GM18498 (cell line): Measurements from ENCODE around the gene FBXW5.

Experiments
- ATAC-seq: cut with Tn5 transposase; IDR thresholded peaks from one replicate; pipeline ENCODE4 v1.9.1; 2021; ENCODE audit warnings: mild to moderate bottlenecking, moderate library complexity; ENCODE audit not compliant: unreplicated experiment

Gene FBXW5

GRCh38 chr9:136978073-136978864 is 33.7 kb upstream of the FBXW5 start:
- no peak for ATAC-seq

DNA sequence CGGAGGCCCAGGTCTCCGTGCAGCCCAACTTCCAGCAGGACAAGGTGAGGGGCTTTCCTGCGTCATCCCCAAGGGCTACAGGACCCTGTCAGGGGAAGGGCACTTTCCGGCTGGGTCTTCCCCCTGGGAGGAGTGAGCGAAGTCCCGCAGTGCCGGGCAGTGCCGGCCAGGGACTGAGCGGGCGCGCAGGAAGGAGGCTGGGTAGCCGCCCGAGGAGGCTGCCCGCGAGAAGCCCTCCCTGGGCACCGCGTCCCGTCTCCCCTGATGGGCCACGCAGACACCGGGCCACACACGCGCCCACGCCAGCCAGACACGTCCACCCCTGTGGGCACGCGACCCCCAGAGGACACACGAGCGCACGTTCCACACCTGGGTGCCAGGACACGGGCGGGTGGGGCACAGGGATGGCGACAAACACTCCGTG is 33.1 kb upstream of the FBXW5 start:
- no peak for ATAC-seq

- no peak for ATAC-seq
These were observed 32.7 kb upstream of the FBXW5 start, which contains the start of gene PTGDS for GRCh38 chr9:136977223-136977622. Gene PTGDS (plus strand): TSS chr9:136977504. CDS start chr9:136977579, 75 bp downstream.

DNA sequence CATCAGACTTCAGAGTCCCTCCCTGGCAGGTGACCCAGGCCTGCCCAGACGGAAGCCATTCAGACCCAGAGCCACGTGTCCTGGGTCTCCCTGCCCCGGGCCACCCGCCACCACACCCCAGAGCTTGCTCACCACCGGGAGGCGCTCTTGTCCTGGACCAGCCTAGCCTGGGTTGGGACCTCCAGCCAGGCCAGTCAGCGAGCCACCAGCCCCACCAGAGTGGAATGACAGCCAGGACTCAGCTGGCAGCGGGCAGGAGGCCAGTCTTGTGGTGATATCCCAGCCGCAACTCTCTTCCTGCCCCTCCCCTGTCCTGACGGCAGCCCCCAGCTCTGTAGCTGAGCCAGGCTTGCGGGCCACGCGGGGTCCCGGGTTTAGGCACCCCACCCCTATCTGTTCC is 31.1 kb upstream of the FBXW5 start:
- ATAC-seq = no peak

- no peak for ATAC-seq
These were observed 30.4 kb upstream of the FBXW5 start for GRCh38 chr9:136974817-136975535.

DNA sequence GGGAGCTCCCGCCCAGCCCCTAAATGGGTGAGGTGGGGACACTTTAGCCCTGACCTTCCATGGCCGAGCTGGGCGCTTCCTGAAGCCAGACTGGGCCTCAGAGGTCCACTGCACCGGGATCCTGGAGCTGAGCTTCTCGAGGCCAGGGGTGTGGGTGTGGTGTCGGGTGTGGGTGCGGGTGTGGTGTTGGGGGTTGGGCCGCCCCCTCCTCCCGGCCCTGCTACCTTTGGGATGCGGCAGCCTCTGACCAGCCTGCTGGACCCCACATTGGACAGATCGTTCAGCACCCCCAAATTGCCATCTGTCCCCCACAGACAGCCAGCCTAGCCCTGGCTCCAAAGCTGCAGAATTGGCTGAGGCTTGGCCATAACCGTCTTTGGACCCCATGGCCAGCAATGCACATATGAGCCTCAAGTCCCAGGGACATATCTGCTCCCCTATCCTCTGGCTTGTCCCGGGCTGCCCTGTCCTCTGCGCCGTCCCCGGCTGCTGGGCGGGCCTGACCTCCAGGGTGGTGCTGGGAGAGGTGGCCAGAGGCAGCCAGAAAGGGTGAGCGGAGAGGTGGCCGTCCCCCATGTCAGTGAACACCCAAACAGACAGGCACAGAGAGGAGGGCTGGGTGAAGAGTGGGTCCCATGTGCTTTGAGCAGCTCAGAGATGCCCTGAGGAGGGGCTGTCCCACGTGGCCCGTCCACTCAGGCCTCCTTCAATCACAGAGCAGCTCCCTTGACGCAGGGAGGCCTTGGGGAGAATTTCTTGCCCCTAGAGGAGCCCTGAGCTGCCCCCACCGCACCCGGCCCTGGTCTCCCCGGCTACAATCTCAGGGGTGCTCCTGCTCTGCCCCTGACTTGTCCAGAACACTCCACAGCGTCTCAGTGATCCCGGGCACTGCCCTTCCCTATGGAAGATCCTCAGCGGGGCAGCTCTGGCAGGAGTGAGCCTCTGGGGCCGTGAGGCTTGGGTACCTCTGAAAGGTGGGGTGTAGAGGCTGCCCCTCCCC is 29.4 kb upstream of the FBXW5 start:
- no peak for ATAC-seq

DNA sequence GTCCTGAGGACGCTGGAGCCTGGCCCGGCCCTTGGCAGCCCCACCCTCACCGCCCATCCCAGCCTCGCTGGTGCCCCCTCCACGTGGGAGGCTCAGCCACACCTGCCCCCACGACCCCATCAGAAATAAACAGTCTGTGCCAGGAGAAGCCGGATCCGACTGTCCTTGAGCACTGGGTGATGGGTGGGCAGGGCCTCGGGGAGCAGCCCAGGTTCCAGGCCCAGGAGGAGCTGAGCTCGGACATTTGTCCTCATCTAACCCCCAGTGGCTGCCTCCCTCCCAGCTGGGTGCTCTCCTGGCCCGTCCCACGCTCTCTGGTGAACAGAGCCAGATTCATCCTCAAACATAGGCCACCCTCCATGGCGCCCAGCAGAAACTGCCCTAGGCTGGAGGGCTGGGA is 28.2 kb upstream of the FBXW5 start:
- ATAC-seq = no peak

DNA sequence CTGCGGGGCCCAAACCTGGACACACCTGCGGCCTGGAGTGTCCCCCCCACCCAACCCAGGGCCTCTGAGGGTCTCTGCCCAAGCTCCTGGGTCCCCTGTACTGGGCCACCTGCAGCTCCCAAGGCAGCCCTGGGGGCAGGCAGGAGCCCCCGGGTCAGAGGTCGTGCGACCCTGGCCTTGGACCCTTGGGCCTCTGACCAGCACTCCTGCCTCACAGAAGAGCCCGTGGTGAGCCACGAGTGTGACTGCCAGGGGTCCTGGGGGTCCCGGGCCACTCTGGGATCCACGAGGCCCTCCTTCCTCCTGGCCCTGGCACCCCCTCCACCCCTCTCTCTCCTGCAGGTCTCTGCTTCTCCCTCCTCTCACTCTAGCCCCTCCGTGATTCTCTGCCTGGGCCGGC is 27.8 kb upstream of the FBXW5 start:
- no peak for ATAC-seq

DNA sequence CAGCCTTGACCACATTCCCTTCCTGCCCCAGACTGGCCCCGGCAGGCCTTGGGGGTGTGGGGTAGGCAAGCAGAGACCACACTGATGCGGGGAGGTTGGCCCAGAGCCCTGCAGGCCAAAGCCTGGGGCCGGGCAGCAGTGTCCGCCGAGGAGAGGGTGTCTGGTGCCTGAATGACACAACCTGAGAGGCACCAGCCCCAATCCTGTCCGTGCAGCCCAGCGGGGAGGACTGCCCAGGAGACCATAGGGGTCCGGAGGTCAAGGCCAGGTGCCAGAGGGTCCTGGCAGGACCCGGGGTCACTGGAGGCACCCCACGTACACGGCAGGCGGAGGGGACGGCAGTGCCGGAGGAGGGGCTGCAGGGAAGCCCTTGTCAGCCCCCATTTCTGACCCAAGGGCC is 27.2 kb upstream of the FBXW5 start:
- ATAC-seq = no peak

GRCh38 chr9:136970361-136970760 is 25.8 kb upstream of the FBXW5 start:
- no peak for ATAC-seq

GRCh38 chr9:136969774-136970173 is 25.2 kb upstream of the FBXW5 start:
- ATAC-seq = no peak

GRCh38 chr9:136969150-136969549 is 24.6 kb upstream of the FBXW5 start:
- no peak for ATAC-seq

GRCh38 chr9:136968333-136969127 is 24.0 kb upstream of the FBXW5 start:
- no peak for ATAC-seq

- no peak for ATAC-seq
These were observed 21.4 kb upstream of the FBXW5 start for GRCh38 chr9:136965771-136966484.

DNA sequence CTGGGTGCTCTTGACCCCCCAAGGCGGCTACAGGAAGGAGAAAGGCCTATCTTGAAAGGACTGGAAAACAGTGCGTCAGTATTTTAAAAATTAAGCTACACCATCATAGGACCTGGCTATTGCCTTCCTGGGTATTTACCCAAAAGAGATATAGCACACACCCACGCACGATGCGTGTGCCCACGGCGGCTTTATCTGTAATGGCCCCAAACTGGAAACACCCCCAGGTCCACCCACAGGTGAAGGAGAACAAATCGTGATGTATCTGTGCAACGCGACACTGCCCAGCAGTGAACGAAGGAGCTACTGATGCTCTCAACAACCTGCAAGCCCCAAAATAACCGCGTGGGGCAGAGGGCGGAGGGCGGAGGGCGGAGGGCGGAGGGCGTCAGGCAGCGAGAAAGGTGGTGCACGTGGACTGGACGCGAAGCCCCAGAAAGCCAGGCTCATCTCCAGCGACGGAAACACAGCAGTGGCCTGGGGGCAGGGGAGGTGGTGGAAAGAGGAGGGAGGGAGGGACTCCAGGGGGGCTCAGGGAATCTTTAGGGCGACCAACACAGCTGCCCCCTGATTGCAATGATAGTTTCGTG is 20.4 kb upstream of the FBXW5 start:
- ATAC-seq = no peak

- ATAC-seq = no peak
These were observed 19.7 kb upstream of the FBXW5 start for GRCh38 chr9:136964171-136964689.

DNA sequence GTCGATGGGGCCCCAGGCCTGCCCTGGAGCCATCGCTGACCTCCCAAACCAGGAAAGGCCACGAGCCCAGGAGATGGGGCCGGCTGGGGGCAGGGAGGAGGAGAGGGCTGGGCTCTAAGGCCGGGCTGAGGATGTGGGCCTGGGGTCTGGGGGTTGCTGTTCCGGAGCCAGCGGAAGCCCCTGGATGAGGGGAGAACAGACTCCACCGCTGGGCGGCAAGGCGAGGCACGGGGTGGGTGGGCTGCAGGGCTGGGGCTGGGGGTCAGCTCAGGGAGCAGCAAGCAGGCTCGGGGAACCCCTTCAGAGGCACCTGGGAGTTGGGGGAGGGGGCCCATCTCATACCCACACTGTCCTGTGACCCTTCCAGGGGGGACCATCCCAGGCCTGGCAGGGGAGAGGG is 19.2 kb upstream of the FBXW5 start:
- ATAC-seq = no peak

- no peak for ATAC-seq
These were observed 18.8 kb upstream of the FBXW5 start for GRCh38 chr9:136963341-136963740.

GRCh38 chr9:136962701-136963248 is 18.2 kb upstream of the FBXW5 start:
- ATAC-seq = no peak
